ENCODE measurements around the gene WNK1.
"Not testable (repeated sequence)": the region's sequence is repeated elsewhere in the genome, so short reads cannot be mapped to it uniquely, and the experiment has no call there.

WNK1 gene

GRCh38 chr12:749751-750270 lies 2.6 kb upstream of the WNK1 start:
- DNase-seq = peak; percentile 70

- DNase-seq = no peak
These were observed 1.8 kb upstream of the WNK1 start for GRCh38 chr12:750366-751191.

- peak; percentile 95 for DNase-seq
These were observed 984 bp upstream of the WNK1 start for GRCh38 chr12:751192-751998.

- peak; percentile 39 for DNase-seq
These were observed 574 bp downstream of the WNK1 start for GRCh38 chr12:752695-753610.

- DNase-seq = peak; percentile 39
These were observed 1.5 kb downstream of the WNK1 start for GRCh38 chr12:753611-754472.

- DNase-seq = no peak
These were observed 2.1 kb downstream of the WNK1 start for GRCh38 chr12:754473-754820.

- DNase-seq = peak; percentile 46
These were observed 2.6 kb downstream of the WNK1 start for GRCh38 chr12:754851-755562.

- no peak for DNase-seq
These were observed 7.2 kb downstream of the WNK1 start for GRCh38 chr12:759628-760027.

- DNase-seq = no peak
These were observed 8.9 kb downstream of the WNK1 start for GRCh38 chr12:761256-761655.

- no peak for DNase-seq
These were observed 13.5 kb downstream of the WNK1 start for GRCh38 chr12:765840-766239.

GRCh38 chr12:768434-768833 lies 16.1 kb downstream of the WNK1 start:
- DNase-seq = no peak

GRCh38 chr12:770479-770878 lies 18.1 kb downstream of the WNK1 start:
- no peak for DNase-seq

- DNase-seq = no peak
These were observed 19.8 kb downstream of the WNK1 start for GRCh38 chr12:772056-772697.

- no peak for DNase-seq
These were observed 21.8 kb downstream of the WNK1 start for GRCh38 chr12:774051-774614.

- DNase-seq = not testable (repeated sequence)
These were observed 23.8 kb downstream of the WNK1 start for GRCh38 chr12:775973-776771.

- not testable (repeated sequence) for DNase-seq
These were observed 24.5 kb downstream of the WNK1 start for GRCh38 chr12:776772-777373.

- no peak for DNase-seq
These were observed 25.2 kb downstream of the WNK1 start for GRCh38 chr12:777550-778047.

GRCh38 chr12:778615-779014 lies 26.2 kb downstream of the WNK1 start:
- no peak for DNase-seq
